HepG2 (cell line): ENCODE results near the gene NCBP1. TPM values are rescaled to one million over a fixed set of nuclear protein-coding genes. Genes with fewer than 3 reads are reported as not detected.

Experiments
- ATAC-seq: fragments of 200-7000 bp; cut with Tn5 transposase; 3 replicates; pipeline ENCODE4 v1.9.1; 2020; ENCODE audit warnings: mild to moderate bottlenecking, moderate library complexity
- BruUV-seq: library from RNA; stranded (reverse); fragments of 400-500 nt; replicated peaks from 2 replicates; lab custom pipeline; 2021; lab: Mats Ljungman, UMichigan
- CTCF ChIA-PET: fragments of 300-600 bp; formaldehyde crosslinking; extraction: SDS; loops from one replicate; lab custom pipeline; 2021; ENCODE audit warnings: low total read pairs, inconsistent platforms, low intra/inter-chr PET ratio; lab: Yijun Ruan, JAX
- POLR2A ChIA-PET: fragments of 350-600 bp; sonication (Branson Sonifier 250); formaldehyde crosslinking; loops from one replicate; lab custom pipeline; 2020; ENCODE audit warnings: antibody characterized with exemption, inconsistent platforms; lab: Yijun Ruan, JAX
- DNase-seq: peaks from one replicate; pipeline ENCODE4 v3.0.0-alpha.2; 2015; ENCODE audit warnings: low spot score
- FAIRE-seq: peaks from 3 replicates; lab custom pipeline; 2011; peaks lifted over from hg19 to GRCh38; lab: Jason Lieb, UNC
- H2AFZ ChIP-seq: one replicate; pipeline ENCODE4 v1.6.1; 2011; ENCODE audit warnings: low read length, inconsistent platforms
- H3K27ac ChIP-seq: fragments of 300-600 bp; 3 replicates; pipeline ENCODE4 v1.8.0; 2011; ENCODE audit warnings: mixed run types, mild to moderate bottlenecking, mixed read lengths, low read length, inconsistent platforms; ENCODE audit not compliant: insufficient read depth; ENCODE audit errors: extremely low read length
- H3K27me3 ChIP-seq, 2 experiments: fragments of 200-600 bp in 1 of 2; 2 replicates in 1 of 2; 3 replicates in 1 of 2; pipeline versions ENCODE4 v1.6.0 to v1.8.0; 2011; ENCODE audit warnings: low read length in 2 of 2, mild to moderate bottlenecking in 2 of 2, moderate library complexity in 2 of 2, inconsistent platforms in 1 of 2; ENCODE audit not compliant: insufficient read depth in 2 of 2, control insufficient read depth in 1 of 2
- H3K36me3 ChIP-seq, 2 experiments: fragments of 200-600 bp in 1 of 2; replicated peaks in 1 of 2; 2 replicates in 1 of 2; 3 replicates in 1 of 2; pipeline versions ENCODE4 v1.5.1 to v1.8.0; 2011; ENCODE audit warnings: low read length in 2 of 2, inconsistent platforms in 1 of 2; ENCODE audit not compliant: insufficient read depth in 2 of 2, control insufficient read depth in 1 of 2
- H3K4me1 ChIP-seq: 2 replicates; pipeline ENCODE4 v1.5.1; 2012; ENCODE audit warnings: low read length, inconsistent platforms; ENCODE audit not compliant: insufficient read depth
- H3K4me2 ChIP-seq: 2 replicates; pipeline ENCODE4 v1.6.0; 2011; ENCODE audit warnings: low read depth, low read length, inconsistent platforms
- H3K4me3 ChIP-seq, 3 experiments: fragments of 200-600 bp in 1 of 3; sonication (generic), shearing (Covaris generic) in 1 of 3; replicated peaks in 1 of 3; 2 replicates each; pipeline ENCODE4 v1.5.1; 2011 to 2016; ENCODE audit warnings: low read length in 3 of 3, inconsistent platforms in 2 of 3, low read depth in 2 of 3, mild to moderate bottlenecking in 2 of 3, control low read depth in 1 of 3, mixed read lengths in 1 of 3; ENCODE audit not compliant: insufficient read depth in 1 of 3
- H3K79me2 ChIP-seq: one replicate; pipeline ENCODE4 v1.6.1; 2011; ENCODE audit warnings: low read length, inconsistent platforms; ENCODE audit not compliant: insufficient read depth
- H3K9ac ChIP-seq: 2 replicates; pipeline ENCODE4 v1.6.0; 2011; ENCODE audit warnings: mild to moderate bottlenecking, low read depth, low read length, inconsistent platforms; ENCODE audit not compliant: insufficient read depth
- H3K9me3 ChIP-seq: 2 replicates; pipeline ENCODE4 v1.5.1; 2012; ENCODE audit warnings: mild to moderate bottlenecking, low read length
- H4K20me1 ChIP-seq: 2 replicates; pipeline ENCODE4 v1.6.0; 2011; ENCODE audit warnings: inconsistent platforms, mild to moderate bottlenecking, low read length, moderate library complexity; ENCODE audit not compliant: insufficient read depth
- IRF1 ChIP-seq: sonication (generic); formaldehyde crosslinking; IDR thresholded peaks from 2 replicates; pipeline ENCODE4 v1.4.0; 2020; ENCODE audit warnings: low read depth, mild to moderate bottlenecking, missing genetic modification reagents
- NR2C2 ChIP-seq: sonication (generic); formaldehyde crosslinking; IDR thresholded peaks from 2 replicates; pipeline ENCODE4 v1.4.0; 2020; ENCODE audit warnings: missing genetic modification reagents, mild to moderate bottlenecking, moderate library complexity, borderline replicate concordance
- SIN3B ChIP-seq: fragments of 150-350 bp; IDR thresholded peaks from 2 replicates; pipeline ENCODE4 v1.6.1; 2014; ENCODE audit warnings: low read length
- ZNF230 ChIP-seq: sonication (generic); formaldehyde crosslinking; IDR thresholded peaks from 2 replicates; pipeline ENCODE4 v1.4.0; 2020; ENCODE audit warnings: mild to moderate bottlenecking, missing genetic modification reagents
- ZNF484 ChIP-seq: sonication (generic); formaldehyde crosslinking; IDR thresholded peaks from 2 replicates; pipeline ENCODE4 v1.5.1; 2020; ENCODE audit warnings: mild to moderate bottlenecking, low read depth, missing genetic modification reagents, borderline replicate concordance
- ZNF781 ChIP-seq: sonication (generic); formaldehyde crosslinking; IDR thresholded peaks from 2 replicates; pipeline ENCODE4 v1.5.1; 2020; ENCODE audit warnings: borderline replicate concordance, mild to moderate bottlenecking, missing genetic modification reagents; ENCODE audit errors: not compliant biosample characterization
- WGBS: methylation state at CpG from one replicate; pipeline ENCODE4 v1.1.6; 2017; ENCODE audit warnings: low lambda C conversion rate; 5-methylcytosine and 5-hydroxymethylcytosine counted together
- in situ Hi-C: cut with HindIII; loops from 2 replicates; pipeline ENCODE4 v1.10.0; 2017; ENCODE audit warnings: low pct_unique_long_range_greater_than_20kb; ENCODE audit not compliant: extremely low pct_ligation_motif_present
- intact Hi-C: fragments of 100-400 bp; cut with micrococcal nuclease; formaldehyde crosslinking; loops from one replicate; pipeline ENCODE4 v1.10.0; 2022; ENCODE audit not compliant: unreplicated experiment
- polyA plus RNA-seq, 8 experiments: library from polyadenylated mRNA; depleted of rRNA in 3 of 8; stranded (reverse) in 7 of 8; unstranded in 1 of 8; fragments of >200 nt; fragmentation: Illumina TruSeq in 4 of 8; extraction: Trizol in 4 of 8; gene quantifications; 2 replicates each; pipeline versions ENCODE4 v1.2.1 to v1.2.3, GENCODE V29; 2011 to 2016; ENCODE audit warnings: low read depth in 4 of 8, missing spikeins in 1 of 8, mixed read lengths in 1 of 8; ENCODE audit not compliant: insufficient read depth in 1 of 8
- total RNA-seq, 5 experiments: library from RNA; depleted of rRNA; stranded (reverse); fragments of >200 nt; fragmentation: Illumina TruSeq; extraction: Trizol; gene quantifications; 2 replicates each; pipeline ENCODE4 v1.2.3, GENCODE V29; 2016; ENCODE audit warnings: low read depth in 1 of 5
- TF ChIP-seq, protein P1 (sequence below), 2 experiments: sonication (generic) in 1 of 2; formaldehyde crosslinking in 1 of 2; IDR thresholded peaks; 2 replicates each; pipeline versions ENCODE4 v1.5.1 to v1.6.1; 2011 to 2020; ENCODE audit warnings: borderline replicate concordance in 1 of 2, low read depth in 1 of 2, low read length in 1 of 2, mild to moderate bottlenecking in 1 of 2, missing genetic modification reagents in 1 of 2, moderate library complexity in 1 of 2
- TF ChIP-seq, protein P2 (sequence below): fragments of 450-650 bp; IDR thresholded peaks from 2 replicates; pipeline ENCODE4 v1.6.1; 2016
- TF ChIP-seq, protein P3 (sequence below): sonication (generic); formaldehyde crosslinking; IDR thresholded peaks from 2 replicates; pipeline ENCODE4 v1.5.0; 2020; ENCODE audit warnings: mild to moderate bottlenecking, missing genetic modification reagents, borderline replicate concordance

Gene NCBP1
- total and polyA plus RNA-seq, 2 of the 13 experiments (the other 11 are each of a cell fraction or from before 2014, with no cell fraction given), result 13.3 to 40.2 TPM

DNA sequence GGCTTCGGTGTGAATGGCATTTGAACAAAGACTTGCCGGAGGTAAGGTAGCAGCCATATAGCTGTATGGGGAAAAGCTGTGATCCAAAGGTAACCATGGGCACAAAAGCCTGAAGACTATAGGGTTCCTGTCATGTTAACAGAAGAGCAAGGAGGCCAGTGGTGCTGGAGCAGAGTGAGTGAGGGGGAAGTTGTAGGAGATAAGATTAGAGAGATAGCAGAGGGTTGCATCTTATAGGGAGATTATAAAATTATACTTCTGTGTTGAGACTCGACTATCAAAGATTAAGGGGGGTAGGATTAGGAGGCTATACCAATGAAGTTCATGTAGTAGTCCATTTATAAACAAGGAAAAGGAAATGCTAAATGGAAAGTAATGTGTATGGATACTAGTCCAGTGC lies 3.3 kb downstream of the NCBP1 start:
- H3K27me3 ChIP-seq, result peaks cover 0 to 8% of the 10 kb centered on the region in 2 experiments; a peak in 1 of 5 replicates
- intact Hi-C loops (loop anchor here (10.0 kb wide), 1 partner anchor 348 kb away; the partner anchor contains the start of gene ANP32B), in situ Hi-C loops (no loop called here)
- peaks cover 45% of the 10 kb centered on the region for H3K4me1 ChIP-seq
- ChIA-PET CTCF (no interaction called here), POLR2A (interaction anchor here (0.6 kb wide), 1 partner anchor 618 kb away, joined by 3 read pairs; the partner anchor contains the start of gene TBC1D2)
- ATAC-seq, result no peak
- 0 out of 2 replicates have a peak overlapping the region, but pooled peaks have one; percentile 31 for H3K9ac ChIP-seq
- peaks cover 8% of the 10 kb centered on the region for H4K20me1 ChIP-seq
- H3K9me3 ChIP-seq, result no peaks in the 10 kb centered on the region
- no peak for DNase-seq
- no TSS peak for BruUV-seq
- H2AFZ ChIP-seq, result no peak overlapping the region
- peaks cover 0 to 5% of the 10 kb centered on the region in 2 experiments; a peak in 3 of 5 replicates for H3K36me3 ChIP-seq
- TF ChIP-seq ZNF230 (CRISPR knock-in tag), result no peak
- no peak for TF ChIP-seq NR2C2 (CRISPR knock-in tag)
- TF ChIP-seq, protein P1, sequence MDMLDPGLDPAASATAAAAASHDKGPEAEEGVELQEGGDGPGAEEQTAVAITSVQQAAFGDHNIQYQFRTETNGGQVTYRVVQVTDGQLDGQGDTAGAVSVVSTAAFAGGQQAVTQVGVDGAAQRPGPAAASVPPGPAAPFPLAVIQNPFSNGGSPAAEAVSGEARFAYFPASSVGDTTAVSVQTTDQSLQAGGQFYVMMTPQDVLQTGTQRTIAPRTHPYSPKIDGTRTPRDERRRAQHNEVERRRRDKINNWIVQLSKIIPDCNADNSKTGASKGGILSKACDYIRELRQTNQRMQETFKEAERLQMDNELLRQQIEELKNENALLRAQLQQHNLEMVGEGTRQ (IDR thresholded peaks at IDR 0.05; ENCODE audit: low read depth, low read length), result no peak
- TF ChIP-seq, protein P1 (CRISPR knock-in tag; IDR thresholded peaks at IDR 0.05; ENCODE audit: borderline replicate concordance), result no peak
- no peak for TF ChIP-seq SIN3B
- TF ChIP-seq, protein P2, sequence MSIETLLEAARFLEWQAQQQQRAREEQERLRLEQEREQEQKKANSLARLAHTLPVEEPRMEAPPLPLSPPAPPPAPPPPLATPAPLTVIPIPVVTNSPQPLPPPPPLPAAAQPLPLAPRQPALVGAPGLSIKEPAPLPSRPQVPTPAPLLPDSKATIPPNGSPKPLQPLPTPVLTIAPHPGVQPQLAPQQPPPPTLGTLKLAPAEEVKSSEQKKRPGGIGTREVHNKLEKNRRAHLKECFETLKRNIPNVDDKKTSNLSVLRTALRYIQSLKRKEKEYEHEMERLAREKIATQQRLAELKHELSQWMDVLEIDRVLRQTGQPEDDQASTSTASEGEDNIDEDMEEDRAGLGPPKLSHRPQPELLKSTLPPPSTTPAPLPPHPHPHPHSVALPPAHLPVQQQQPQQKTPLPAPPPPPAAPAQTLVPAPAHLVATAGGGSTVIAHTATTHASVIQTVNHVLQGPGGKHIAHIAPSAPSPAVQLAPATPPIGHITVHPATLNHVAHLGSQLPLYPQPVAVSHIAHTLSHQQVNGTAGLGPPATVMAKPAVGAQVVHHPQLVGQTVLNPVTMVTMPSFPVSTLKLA, result no peak
- TF ChIP-seq, protein P3, sequence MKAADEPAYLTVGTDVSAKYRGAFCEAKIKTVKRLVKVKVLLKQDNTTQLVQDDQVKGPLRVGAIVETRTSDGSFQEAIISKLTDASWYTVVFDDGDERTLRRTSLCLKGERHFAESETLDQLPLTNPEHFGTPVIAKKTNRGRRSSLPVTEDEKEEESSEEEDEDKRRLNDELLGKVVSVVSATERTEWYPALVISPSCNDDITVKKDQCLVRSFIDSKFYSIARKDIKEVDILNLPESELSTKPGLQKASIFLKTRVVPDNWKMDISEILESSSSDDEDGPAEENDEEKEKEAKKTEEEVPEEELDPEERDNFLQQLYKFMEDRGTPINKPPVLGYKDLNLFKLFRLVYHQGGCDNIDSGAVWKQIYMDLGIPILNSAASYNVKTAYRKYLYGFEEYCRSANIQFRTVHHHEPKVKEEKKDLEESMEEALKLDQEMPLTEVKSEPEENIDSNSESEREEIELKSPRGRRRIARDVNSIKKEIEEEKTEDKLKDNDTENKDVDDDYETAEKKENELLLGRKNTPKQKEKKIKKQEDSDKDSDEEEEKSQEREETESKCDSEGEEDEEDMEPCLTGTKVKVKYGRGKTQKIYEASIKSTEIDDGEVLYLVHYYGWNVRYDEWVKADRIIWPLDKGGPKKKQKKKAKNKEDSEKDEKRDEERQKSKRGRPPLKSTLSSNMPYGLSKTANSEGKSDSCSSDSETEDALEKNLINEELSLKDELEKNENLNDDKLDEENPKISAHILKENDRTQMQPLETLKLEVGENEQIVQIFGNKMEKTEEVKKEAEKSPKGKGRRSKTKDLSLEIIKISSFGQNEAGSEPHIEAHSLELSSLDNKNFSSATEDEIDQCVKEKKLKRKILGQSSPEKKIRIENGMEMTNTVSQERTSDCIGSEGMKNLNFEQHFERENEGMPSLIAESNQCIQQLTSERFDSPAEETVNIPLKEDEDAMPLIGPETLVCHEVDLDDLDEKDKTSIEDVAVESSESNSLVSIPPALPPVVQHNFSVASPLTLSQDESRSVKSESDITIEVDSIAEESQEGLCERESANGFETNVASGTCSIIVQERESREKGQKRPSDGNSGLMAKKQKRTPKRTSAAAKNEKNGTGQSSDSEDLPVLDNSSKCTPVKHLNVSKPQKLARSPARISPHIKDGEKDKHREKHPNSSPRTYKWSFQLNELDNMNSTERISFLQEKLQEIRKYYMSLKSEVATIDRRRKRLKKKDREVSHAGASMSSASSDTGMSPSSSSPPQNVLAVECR, result no peak
- TF ChIP-seq ZNF781, result no peak
- TF ChIP-seq IRF1 (CRISPR knock-in tag), result no peak
- TF ChIP-seq ZNF484 (CRISPR knock-in tag), result no peak
- peaks cover 77% of the 10 kb centered on the region for H3K79me2 ChIP-seq
- WGBS, result 92% methylated on average over 3 of the region's 3 CpGs
- H3K27ac ChIP-seq, result no peak overlapping the region
- H3K4me3 ChIP-seq, result peak overlapping the region in 1 of 3 experiments; percentile 13; a peak in 1 of 6 replicates
- peak overlapping the region; percentile 47 for H3K4me2 ChIP-seq
- FAIRE-seq, result no peak
